H1 (cell line): ENCODE results near the gene RASSF4. TPM values are rescaled to one million over a fixed set of nuclear protein-coding genes. Genes with fewer than 3 reads are reported as not detected.

Experiments used
- CTCF ChIA-PET: fragments of 300-600 bp; sonication (Branson Sonifier 250); formaldehyde crosslinking; loops from one replicate; lab custom pipeline; 2021; ENCODE audit not compliant: partially characterized antibody; lab: Charles Lee
- POLR2A ChIA-PET: fragments of 300-600 bp; sonication (Branson Sonifier 250); formaldehyde crosslinking; loops from one replicate; lab custom pipeline; 2021; ENCODE audit warnings: inconsistent platforms; ENCODE audit not compliant: partially characterized antibody; lab: Charles Lee
- DNase-seq, 2 experiments: peaks; one replicate each; pipeline versions ENCODE4 v3.0.0 to v3.0.0-alpha.2; 2010 to 2022; ENCODE audit warnings: low spot score in 2 of 2, low read depth in 1 of 2, mixed read lengths in 1 of 2
- FAIRE-seq: peaks from 2 replicates; lab custom pipeline; 2011; peaks lifted over from hg19 to GRCh38; lab: Jason Lieb, UNC
- H2AFZ ChIP-seq: 2 replicates; pipeline ENCODE4 v1.8.1; 2012; ENCODE audit warnings: low read length, inconsistent platforms
- H2AK5ac ChIP-seq: 2 replicates; pipeline ENCODE4 v1.6.1; 2013; ENCODE audit warnings: low read depth, low read length
- H2BK120ac ChIP-seq: replicated peaks from 2 replicates; pipeline ENCODE3; 2013; ENCODE audit warnings: low read depth, low read length, inconsistent platforms
- H2BK12ac ChIP-seq: 2 replicates; pipeline ENCODE4 v1.6.1; 2013; ENCODE audit warnings: low read depth, low read length
- H2BK15ac ChIP-seq: 2 replicates; pipeline ENCODE4 v1.6.1; 2013; ENCODE audit warnings: low read length
- H2BK20ac ChIP-seq: 2 replicates; pipeline ENCODE4 v1.6.1; 2013; ENCODE audit warnings: low read length
- H2BK5ac ChIP-seq: 2 replicates; pipeline ENCODE4 v1.6.1; 2013; ENCODE audit warnings: low read depth, low read length
- H3K14ac ChIP-seq: 2 replicates; pipeline ENCODE4 v1.6.1; 2013; ENCODE audit warnings: inconsistent platforms; ENCODE audit not compliant: insufficient read length
- H3K18ac ChIP-seq: 2 replicates; pipeline ENCODE4 v1.6.1; 2013; ENCODE audit warnings: low read length; ENCODE audit errors: extremely low read depth
- H3K23ac ChIP-seq: 2 replicates; pipeline ENCODE4 v1.6.1; 2013; ENCODE audit warnings: inconsistent platforms; ENCODE audit not compliant: insufficient read length
- H3K23me2 ChIP-seq: 2 replicates; pipeline ENCODE4 v1.6.1; 2013; ENCODE audit warnings: low read depth, low read length
- H3K27ac ChIP-seq: 2 replicates; pipeline ENCODE4 v1.6.1; 2011; ENCODE audit warnings: low read depth, low read length, inconsistent platforms
- H3K27me3 ChIP-seq, 4 experiments: replicated peaks in 1 of 4; 1 replicate in 1 of 4; 2 replicates in 3 of 4; pipeline versions ENCODE4 v1.6.1 to v1.8.1; 2011 to 2013; ENCODE audit warnings: low read length in 3 of 4, mild to moderate bottlenecking in 3 of 4, inconsistent platforms in 2 of 4, mixed read lengths in 2 of 4, moderate library complexity in 1 of 4; ENCODE audit not compliant: control insufficient read depth in 3 of 4, insufficient read depth in 3 of 4; ENCODE audit errors: extremely low read depth in 1 of 4
- H3K36me3 ChIP-seq, 4 experiments: 2 replicates each; pipeline versions ENCODE4 v1.6.1 to v1.8.1; 2011 to 2013; ENCODE audit warnings: mild to moderate bottlenecking in 4 of 4, low read length in 3 of 4, moderate library complexity in 2 of 4, control low read depth in 1 of 4, inconsistent platforms in 1 of 4; ENCODE audit not compliant: insufficient read depth in 4 of 4, control insufficient read depth in 2 of 4
- H3K4ac ChIP-seq: replicated peaks from 2 replicates; pipeline ENCODE3; 2013; ENCODE audit warnings: low read length, low read depth, mixed read lengths, inconsistent platforms; ENCODE audit not compliant: insufficient read length
- H3K4me1 ChIP-seq, 4 experiments: replicated peaks in 1 of 4; 1 replicate in 1 of 4; 2 replicates in 3 of 4; pipeline versions ENCODE4 v1.6.1 to v1.8.1; 2011 to 2013; ENCODE audit warnings: low read length in 3 of 4, inconsistent platforms in 2 of 4, mixed read lengths in 1 of 4; ENCODE audit not compliant: insufficient read depth in 4 of 4, control insufficient read depth in 3 of 4
- H3K4me2 ChIP-seq, 2 experiments: 2 replicates each; pipeline versions ENCODE4 v1.6.1 to v1.8.1; 2011 to 2013; ENCODE audit warnings: low read depth in 2 of 2, low read length in 2 of 2, control low read depth in 1 of 2, inconsistent platforms in 1 of 2, mild to moderate bottlenecking in 1 of 2; ENCODE audit not compliant: insufficient read depth in 1 of 2
- H3K4me3 ChIP-seq, 4 experiments: fragments of 200-600, 300-600 bp in 1 of 4; sonication (generic), shearing (Covaris generic), sonication (Bioruptor Twin) in 1 of 4; 2 replicates each; pipeline versions ENCODE4 v1.5.1 to v1.8.1; 2011 to 2016; ENCODE audit warnings: low read length in 4 of 4, low read depth in 3 of 4, control low read depth in 2 of 4, inconsistent platforms in 2 of 4, mild to moderate bottlenecking in 2 of 4, mixed read lengths in 1 of 4, moderate library complexity in 1 of 4; ENCODE audit not compliant: insufficient read depth in 2 of 4; ENCODE audit errors: extremely low read depth in 1 of 4
- H3K56ac ChIP-seq: replicated peaks from 2 replicates; pipeline ENCODE3; 2013; ENCODE audit warnings: low read depth, mild to moderate bottlenecking, mixed read lengths, low read length, inconsistent platforms; ENCODE audit not compliant: insufficient read length
- H3K79me1 ChIP-seq: 2 replicates; pipeline ENCODE4 v1.6.1; 2013; ENCODE audit warnings: low read depth, low read length, control low read depth
- H3K79me2 ChIP-seq, 2 experiments: 2 replicates each; pipeline versions ENCODE4 v1.6.1 to v1.8.1; 2012 to 2013; ENCODE audit warnings: low read length in 2 of 2, mild to moderate bottlenecking in 2 of 2, inconsistent platforms in 1 of 2; ENCODE audit not compliant: insufficient read depth in 2 of 2, control insufficient read depth in 1 of 2
- H3K9ac ChIP-seq, 4 experiments: replicated peaks in 1 of 4; 1 replicate in 1 of 4; 2 replicates in 3 of 4; pipeline versions ENCODE4 v1.6.1 to v1.8.1; 2011 to 2013; ENCODE audit warnings: low read depth in 3 of 4, low read length in 3 of 4, control low read depth in 2 of 4, mild to moderate bottlenecking in 2 of 4, moderate library complexity in 2 of 4, inconsistent platforms in 1 of 4; ENCODE audit errors: extremely low read depth in 1 of 4
- H3K9me3 ChIP-seq, 2 experiments: 2 replicates each; pipeline versions ENCODE4 v1.6.1 to v1.8.1; 2012 to 2013; ENCODE audit warnings: mild to moderate bottlenecking in 2 of 2, moderate library complexity in 2 of 2, control low read depth in 1 of 2, inconsistent platforms in 1 of 2, low read depth in 1 of 2, low read length in 1 of 2, mixed read lengths in 1 of 2; ENCODE audit not compliant: insufficient read depth in 2 of 2
- H4K20me1 ChIP-seq, 2 experiments: replicated peaks in 1 of 2; 2 replicates each; pipeline versions ENCODE3 to v1.8.1; 2011 to 2013; ENCODE audit warnings: inconsistent platforms in 2 of 2, low read length in 2 of 2, mild to moderate bottlenecking in 1 of 2; ENCODE audit not compliant: insufficient read depth in 2 of 2, control insufficient read depth in 1 of 2
- H4K5ac ChIP-seq: 2 replicates; pipeline ENCODE4 v1.6.1; 2013; ENCODE audit warnings: low read length, low read depth, mixed read lengths, inconsistent platforms; ENCODE audit not compliant: insufficient read length
- H4K8ac ChIP-seq: 2 replicates; pipeline ENCODE4 v1.8.0; 2013; ENCODE audit warnings: mild to moderate bottlenecking, moderate library complexity, low read length, inconsistent platforms; ENCODE audit not compliant: insufficient read depth; ENCODE audit errors: extremely low read depth
- H4K91ac ChIP-seq: replicated peaks from 2 replicates; pipeline ENCODE3; 2013; ENCODE audit warnings: low read length, mixed read lengths, inconsistent platforms; ENCODE audit not compliant: insufficient read length
- ATF2 ChIP-seq: IDR thresholded peaks from 2 replicates; pipeline ENCODE4 v1.6.1; 2012; ENCODE audit warnings: low read length, inconsistent platforms
- BRCA1 ChIP-seq: IDR thresholded peaks from 2 replicates; pipeline ENCODE4 v1.6.1; 2012; ENCODE audit warnings: low read depth, low read length, improper control_type of control experiment
- CHD1 ChIP-seq: IDR thresholded peaks from 2 replicates; pipeline ENCODE4 v1.6.1; 2012; ENCODE audit warnings: low read depth, low read length, improper control_type of control experiment
- CHD2 ChIP-seq: IDR thresholded peaks from 2 replicates; pipeline ENCODE4 v1.6.1; 2012; ENCODE audit warnings: low read length, improper control_type of control experiment
- EZH2 ChIP-seq: fragments of 200-600 bp; sonication (generic); IDR thresholded peaks from 2 replicates; pipeline ENCODE4 v1.7.1; 2012; ENCODE audit warnings: low read depth, mild to moderate bottlenecking, moderate library complexity, low read length, inconsistent platforms; ENCODE audit not compliant: severe bottlenecking
- HDAC2 ChIP-seq, 2 experiments: fragments of 300-600 bp in 1 of 2; sonication (generic) in 1 of 2; IDR thresholded peaks; 2 replicates each; pipeline ENCODE4 v1.6.1; 2011 to 2012; ENCODE audit warnings: low read depth in 2 of 2, low read length in 2 of 2, mild to moderate bottlenecking in 2 of 2, moderate library complexity in 2 of 2, borderline replicate concordance in 1 of 2, inconsistent platforms in 1 of 2
- HDAC6 ChIP-seq: IDR thresholded peaks from one replicate; pipeline ENCODE4 v1.7.1; 2012; ENCODE audit warnings: low read depth, mild to moderate bottlenecking, inconsistent platforms, low read length, moderate library complexity
- RAD21 ChIP-seq, 2 experiments: IDR thresholded peaks in 1 of 2; conservative IDR thresholded peaks in 1 of 2; 2 replicates each; pipeline ENCODE4 v1.6.1; 2011; ENCODE audit warnings: low read depth in 2 of 2, low read length in 2 of 2, improper control_type of control experiment in 1 of 2, inconsistent platforms in 1 of 2, mild to moderate bottlenecking in 1 of 2, moderate library complexity in 1 of 2
- RFX5 ChIP-seq: IDR thresholded peaks from 2 replicates; pipeline ENCODE4 v1.6.1; 2011; ENCODE audit warnings: low read depth, low read length, improper control_type of control experiment, borderline replicate concordance
- SIRT6 ChIP-seq: IDR thresholded peaks from one replicate; pipeline ENCODE4 v1.7.1; 2012; ENCODE audit warnings: low read length, inconsistent platforms
- SP2 ChIP-seq: IDR thresholded peaks from 2 replicates; pipeline ENCODE4 v1.6.1; 2012; ENCODE audit warnings: mild to moderate bottlenecking, low read length, inconsistent platforms
- TAF7 ChIP-seq: optimal IDR thresholded peaks from 2 replicates; pipeline ENCODE3; 2011; ENCODE audit warnings: low read depth, mild to moderate bottlenecking, inconsistent platforms, low read length, moderate library complexity, borderline replicate concordance
- WGBS, 2 experiments: shearing (Covaris generic) in 1 of 2; methylation state at CpG; one replicate each; pipeline versions ENCODE4 v1.1.6 to v1.1.7; 2013 to 2015; ENCODE audit warnings: low lambda C conversion rate in 2 of 2, mixed read lengths in 2 of 2, inconsistent platforms in 1 of 2, low coverage in 1 of 2, missing lambda C conversion rate in 1 of 2; ENCODE audit not compliant: insufficient replicate concordance in 2 of 2, insufficient coverage in 1 of 2, insufficient read length in 1 of 2; ENCODE audit errors: extremely low coverage in 1 of 2, missing lambda C conversion rate in 1 of 2; 5-methylcytosine and 5-hydroxymethylcytosine counted together
- polyA plus RNA-seq, 7 experiments: library from polyadenylated mRNA; depleted of rRNA in 3 of 7; stranded (reverse) in 5 of 7; unstranded in 2 of 7; fragments of >200 nt in 5 of 7; fragments of 200-250 nt in 2 of 7; gene quantifications; 1 replicate in 5 of 7; 2 replicates in 1 of 7; 4 replicates in 1 of 7; pipeline versions ENCODE4 v1.2.1 to v1.2.3, GENCODE V29; 2011 to 2013; ENCODE audit warnings: missing spikeins in 2 of 7, mixed read lengths in 2 of 7
- total RNA-seq: library from RNA; stranded (reverse); fragmentation: NEBNext Ultra II Directional; extraction: Animal tissue kit (Norgen Biotek cat#: 25700); gene quantifications from 2 replicates; pipeline ENCODE4 v1.2.1, GENCODE V29; 2021

RASSF4 gene
- total and polyA plus RNA-seq, 2 of the 8 experiments (the other 6 are each of a cell fraction or from before 2014, with no cell fraction given): 14.3 to 14.5 TPM

- Histone ChIP-seq H3K23me2 (no peaks in the 10 kb centered on the region), H3K36me3 (no peaks in the 10 kb centered on the region), H4K8ac (no peak overlapping the region), H2AK5ac (no peak overlapping the region), H3K4ac (no peak overlapping the region), H3K9me3 (peaks cover 0 to 10% of the 10 kb centered on the region in 2 experiments; a peak in 2 of 4 replicates), H3K27me3 (no peaks in the 10 kb centered on the region; a peak in 1 of 7 replicates), H3K79me2 (no peaks in the 10 kb centered on the region), H3K4me1 (peaks cover 0 to 7% (median 0%) of the 10 kb centered on the region in 4 experiments; a peak in 2 of 7 replicates), H3K9ac (no peak overlapping the region), H2BK120ac (no peak overlapping the region), H2BK5ac (no peak overlapping the region), H3K4me3 (no peak overlapping the region), H2BK12ac (no peak overlapping the region), H4K91ac (no peak overlapping the region), H3K56ac (no peak overlapping the region), H4K5ac (no peak overlapping the region), H2BK20ac (no peak overlapping the region), H3K79me1 (no peaks in the 10 kb centered on the region; the same call in 1 of the 2 replicates), H2BK15ac (no peak overlapping the region), H3K18ac (no peak overlapping the region), H3K4me2 (no peak overlapping the region), H3K27ac (no peak overlapping the region), H4K20me1 (no peaks in the 10 kb centered on the region), H3K23ac (no peak overlapping the region), H3K14ac (no peak overlapping the region), H2AFZ (no peak overlapping the region)
- POLR2A ChIA-PET: interaction anchor here (0.7 to 2.9 kb wide), 4 partner anchors 9 to 30 kb away, joined by 3 to 17 read pairs (median 3); partner anchors contain the start of gene DEPP1
- peak in 1 of 2 experiments; percentile 6 for DNase-seq
- WGBS, 2 experiments: 71% methylated on average over 1 of the region's 1 CpG; no CpG with 5 or more reads in 1 of the 2 experiments
- CTCF ChIA-PET: interaction anchor here (1.3 to 13.4 kb wide), 8 partner anchors 14 to 86 kb away, joined by 3 to 143 read pairs (median 5); partner anchors contain the start of gene DEPP1
- FAIRE-seq: no peak
- no peak for TF ChIP-seq HDAC2 (IDR thresholded peaks at IDR 0.05; ENCODE audit: borderline replicate concordance in 1 of 2, low read depth in 2 of 2, low read length in 2 of 2)
- no peak for TF ChIP-seq ATF2
- no peak for TF ChIP-seq RFX5
- no peak for TF ChIP-seq CHD2
- no peak for TF ChIP-seq SP2
- TF ChIP-seq RAD21 (IDR thresholded peaks at IDR 0.05 in 1 of 2, conservative IDR thresholded peaks at IDR 0.05 in 1 of 2; ENCODE audit: low read depth in 2 of 2, low read length in 2 of 2): no peak
- no peak for TF ChIP-seq CHD1
- TF ChIP-seq BRCA1: no peak
- no peak for TF ChIP-seq EZH2
- TF ChIP-seq HDAC6: no peak
- TF ChIP-seq TAF7: no peak
- no peak for TF ChIP-seq SIRT6
Observed at GRCh38 chr10:44948642-44949041, 11.0 kb upstream of the RASSF4 start.
